AG08396 (cell line): ENCODE results near the gene ORMDL3.
A peak's percentile ranks its signal among the peaks of the same experiment; 100 is the strongest.
"Not testable (repeated sequence)": the region's sequence is repeated elsewhere in the genome, so short reads cannot be mapped to it uniquely, and the experiment has no call there.

Experiments
- DNase-seq: peaks from one replicate; pipeline ENCODE4 v3.0.0; 2012; ENCODE audit warnings: low spot score, mixed read lengths

Gene ORMDL3

GRCh38 chr17:39949028-39949427, 21.6 kb upstream of the ORMDL3 start:
- no peak for DNase-seq

- not testable (repeated sequence) for DNase-seq
Observed at GRCh38 chr17:39948489-39948828, 21.1 kb upstream of the ORMDL3 start.

GRCh38 chr17:39946551-39947330, 19.3 kb upstream of the ORMDL3 start:
- no peak for DNase-seq

GRCh38 chr17:39944393-39944711, 17.0 kb upstream of the ORMDL3 start:
- DNase-seq, result no peak

- DNase-seq, result no peak
Observed at GRCh38 chr17:39943702-39944392, 16.4 kb upstream of the ORMDL3 start.

GRCh38 chr17:39939588-39940419, 12.4 kb upstream of the ORMDL3 start:
- DNase-seq, result peak; percentile 69

GRCh38 chr17:39939106-39939505, 11.7 kb upstream of the ORMDL3 start:
- DNase-seq, result no peak

- no peak for DNase-seq
Observed at GRCh38 chr17:39938140-39938869, 10.9 kb upstream of the ORMDL3 start.

- DNase-seq, result no peak
Observed at GRCh38 chr17:39937447-39937846, 10.0 kb upstream of the ORMDL3 start.

- DNase-seq, result no peak
Observed at GRCh38 chr17:39935909-39936308, 8.5 kb upstream of the ORMDL3 start.

- no peak for DNase-seq
Observed at GRCh38 chr17:39934324-39934723, 6.9 kb upstream of the ORMDL3 start.

- DNase-seq, result no peak
Observed at GRCh38 chr17:39933912-39934311, 6.5 kb upstream of the ORMDL3 start.

- DNase-seq, result peak; percentile 43
Observed at GRCh38 chr17:39929646-39930407, 2.4 kb upstream of the ORMDL3 start.

GRCh38 chr17:39928858-39929645, 1.7 kb upstream of the ORMDL3 start:
- peak; percentile 77 for DNase-seq

- DNase-seq, result no peak
Observed at GRCh38 chr17:39927929-39928857, 792 bp upstream of the ORMDL3 start.

- DNase-seq, result peak; percentile 44
Observed at GRCh38 chr17:39926588-39927100, 757 bp downstream of the ORMDL3 start.

- DNase-seq, result no peak
Observed at GRCh38 chr17:39926135-39926587, 1.2 kb downstream of the ORMDL3 start.

- no peak for DNase-seq
Observed at GRCh38 chr17:39925282-39926134, 1.9 kb downstream of the ORMDL3 start.
